GM23338 (cell line): Measurements from ENCODE around the gene NUP214. TPM values are rescaled to one million over a fixed set of nuclear protein-coding genes. Genes with fewer than 3 reads are reported as not detected.

ENCODE experiments used
- ATAC-seq: fragments of 200-7000 bp; cut with Tn5 transposase; 3 replicates; pipeline ENCODE4 v1.9.1; 2020
- DNase-seq: peaks from one replicate; pipeline ENCODE4 v3.0.0-alpha.2; 2015; ENCODE audit warnings: low spot score
- H2AFZ ChIP-seq: fragments of 200-600 bp; sonication (generic); 2 replicates; pipeline ENCODE4 v1.8.0; 2016; ENCODE audit warnings: antibody characterized with exemption, mild to moderate bottlenecking, moderate library complexity
- H3F3A ChIP-seq: fragments of 200-600 bp; sonication (generic); replicated peaks from 2 replicates; pipeline ENCODE4 v1.8.0; 2017; ENCODE audit warnings: antibody characterized with exemption, mixed run types, low read depth
- H3K27ac ChIP-seq: fragments of 200-600 bp; sonication (generic); 2 replicates; pipeline ENCODE4 v1.6.1; 2016; ENCODE audit warnings: low read depth
- H3K27me3 ChIP-seq: fragments of 200-600 bp; sonication (generic); 2 replicates; pipeline ENCODE4 v1.8.0; 2016; ENCODE audit warnings: mild to moderate bottlenecking, mixed run types, moderate library complexity; ENCODE audit not compliant: insufficient read depth
- H3K36me3 ChIP-seq: fragments of 200-600 bp; sonication (generic); 2 replicates; pipeline ENCODE4 v1.8.0; 2016; ENCODE audit warnings: mild to moderate bottlenecking; ENCODE audit not compliant: insufficient read depth
- H3K4me1 ChIP-seq: fragments of 200-600 bp; sonication (generic); 2 replicates; pipeline ENCODE4 v1.8.0; 2016; ENCODE audit warnings: mild to moderate bottlenecking, moderate library complexity; ENCODE audit not compliant: insufficient read depth
- H3K4me2 ChIP-seq: fragments of 200-600 bp; sonication (generic); 2 replicates; pipeline ENCODE4 v1.7.1; 2017; ENCODE audit warnings: mixed run types
- H3K4me3 ChIP-seq: fragments of 200-600 bp; sonication (generic); 2 replicates; pipeline ENCODE4 v1.6.1; 2016; ENCODE audit warnings: mixed run types
- H3K79me2 ChIP-seq: fragments of 200-600 bp; sonication (generic); replicated peaks from 2 replicates; pipeline ENCODE4 v1.8.0; 2017; ENCODE audit warnings: mild to moderate bottlenecking; ENCODE audit not compliant: insufficient read depth
- H3K9me2 ChIP-seq: fragments of 200-600 bp; sonication (generic); 2 replicates; pipeline ENCODE4 v1.8.0; 2017; ENCODE audit not compliant: insufficient read depth
- H4K20me1 ChIP-seq: fragments of 200-600 bp; sonication (generic); replicated peaks from 2 replicates; pipeline ENCODE4 v1.8.0; 2017; ENCODE audit warnings: mild to moderate bottlenecking; ENCODE audit not compliant: insufficient read depth
- H3K27ac Mint-ChIP-seq: 2 replicates; pipeline ENCODE4 v1.8.0; 2020; ENCODE audit warnings: inconsistent platforms, mild to moderate bottlenecking, moderate library complexity, mixed read lengths
- H3K27me3 Mint-ChIP-seq: 3 replicates; pipeline ENCODE4 v1.8.0; 2022; ENCODE audit warnings: low read depth, mild to moderate bottlenecking, moderate library complexity, mixed read lengths, inconsistent platforms; ENCODE audit not compliant: insufficient read depth, poor library complexity
- H3K36me3 Mint-ChIP-seq: 3 replicates; pipeline ENCODE4 v1.8.0; 2021; ENCODE audit warnings: low read depth, mild to moderate bottlenecking, inconsistent platforms, moderate library complexity, mixed read lengths
- H3K4me1 Mint-ChIP-seq: 3 replicates; pipeline ENCODE4 v1.8.0; 2020; ENCODE audit warnings: mild to moderate bottlenecking, inconsistent platforms, mixed read lengths
- H3K4me3 Mint-ChIP-seq: 3 replicates; pipeline ENCODE4 v1.8.0; 2021; ENCODE audit warnings: moderate library complexity, mild to moderate bottlenecking, inconsistent platforms, mixed read lengths
- H3K9me3 Mint-ChIP-seq: 3 replicates; pipeline ENCODE4 v1.8.0; 2020; ENCODE audit warnings: moderate library complexity, mild to moderate bottlenecking, inconsistent platforms, mixed read lengths
- CREB1 ChIP-seq: fragments of 250-450 bp; sonication (Bioruptor Pico); IDR thresholded peaks from 2 replicates; pipeline ENCODE4 v1.5.0; 2020; ENCODE audit warnings: low read depth, mild to moderate bottlenecking, moderate library complexity
- ETS1 ChIP-seq: IDR thresholded peaks from 2 replicates; pipeline ENCODE4 v1.6.1; 2016; ENCODE audit warnings: antibody characterized with exemption
- EZH2 ChIP-seq: fragments of 200-600 bp; sonication (generic); IDR thresholded peaks from one replicate; pipeline ENCODE4 v1.8.0; 2017; ENCODE audit warnings: antibody characterized with exemption, mild to moderate bottlenecking, low read depth; ENCODE audit not compliant: unreplicated experiment
- EZH2phosphoT487 ChIP-seq: fragments of 200-600 bp; sonication (generic); IDR thresholded peaks from one replicate; pipeline ENCODE4 v1.8.1; 2018; ENCODE audit warnings: antibody characterized with exemption; ENCODE audit not compliant: unreplicated experiment
- JUNB ChIP-seq: IDR thresholded peaks from one replicate; pipeline ENCODE4 v1.6.1; 2016; ENCODE audit warnings: antibody characterized with exemption; ENCODE audit not compliant: unreplicated experiment
- NANOG ChIP-seq: IDR thresholded peaks from 2 replicates; pipeline ENCODE4 v1.6.1; 2016; ENCODE audit warnings: antibody characterized with exemption, borderline replicate concordance
- POLR2AphosphoS5 ChIP-seq: IDR thresholded peaks from 2 replicates; pipeline ENCODE4 v1.6.1; 2016; ENCODE audit warnings: antibody characterized with exemption, low read depth
- ZNF114 ChIP-seq: fragments of 250-450 bp; sonication (Bioruptor Pico); IDR thresholded peaks from 2 replicates; pipeline ENCODE4 v1.5.0; 2020; ENCODE audit warnings: mild to moderate bottlenecking, moderate library complexity
- ZNF331 ChIP-seq: fragments of 250-450 bp; sonication (Bioruptor Pico); IDR thresholded peaks from 2 replicates; pipeline ENCODE4 v1.5.0; 2020; ENCODE audit warnings: low read depth, mild to moderate bottlenecking, moderate library complexity
- polyA plus RNA-seq: library from polyadenylated mRNA; unstranded; fragments of >200 nt; fragmentation: Nextera tagmentation; extraction: Ambion mirVana; gene quantifications from 2 replicates; pipeline ENCODE4 v1.2.1, GENCODE V29; 2016
- total RNA-seq: library from RNA; depleted of rRNA; stranded (reverse); fragments of >200 nt; shearing (Covaris generic); gene quantifications from 2 replicates; pipeline ENCODE4 v1.2.3, GENCODE V29; 2014
- TF ChIP-seq, protein P1 (sequence below): IDR thresholded peaks from one replicate; pipeline ENCODE4 v1.6.1; 2018; ENCODE audit warnings: antibody characterized with exemption; ENCODE audit not compliant: unreplicated experiment
- TF ChIP-seq, protein P2 (sequence below), 2 experiments: fragments of 200-600 bp in 1 of 2; sonication (generic) in 1 of 2; conservative IDR thresholded peaks; 2 replicates each; pipeline versions ENCODE4 v1.5.1 to v1.6.1; 2016 to 2017; ENCODE audit warnings: antibody characterized with exemption in 2 of 2, low read depth in 2 of 2, mild to moderate bottlenecking in 2 of 2, moderate library complexity in 1 of 2

Gene NUP214
- total and polyA plus RNA-seq, 2 experiments from 2014 or later: 36.0 to 57.0 TPM

- TF ChIP-seq POLR2AphosphoS5 (no peak), EZH2 (no peak), EZH2phosphoT487 (no peak), ZNF331 (CRISPR knock-in tag) (no peak), NANOG (no peak), ETS1 (no peak), JUNB (no peak), CREB1 (CRISPR knock-in tag) (no peak)
- TF ChIP-seq, protein P1, sequence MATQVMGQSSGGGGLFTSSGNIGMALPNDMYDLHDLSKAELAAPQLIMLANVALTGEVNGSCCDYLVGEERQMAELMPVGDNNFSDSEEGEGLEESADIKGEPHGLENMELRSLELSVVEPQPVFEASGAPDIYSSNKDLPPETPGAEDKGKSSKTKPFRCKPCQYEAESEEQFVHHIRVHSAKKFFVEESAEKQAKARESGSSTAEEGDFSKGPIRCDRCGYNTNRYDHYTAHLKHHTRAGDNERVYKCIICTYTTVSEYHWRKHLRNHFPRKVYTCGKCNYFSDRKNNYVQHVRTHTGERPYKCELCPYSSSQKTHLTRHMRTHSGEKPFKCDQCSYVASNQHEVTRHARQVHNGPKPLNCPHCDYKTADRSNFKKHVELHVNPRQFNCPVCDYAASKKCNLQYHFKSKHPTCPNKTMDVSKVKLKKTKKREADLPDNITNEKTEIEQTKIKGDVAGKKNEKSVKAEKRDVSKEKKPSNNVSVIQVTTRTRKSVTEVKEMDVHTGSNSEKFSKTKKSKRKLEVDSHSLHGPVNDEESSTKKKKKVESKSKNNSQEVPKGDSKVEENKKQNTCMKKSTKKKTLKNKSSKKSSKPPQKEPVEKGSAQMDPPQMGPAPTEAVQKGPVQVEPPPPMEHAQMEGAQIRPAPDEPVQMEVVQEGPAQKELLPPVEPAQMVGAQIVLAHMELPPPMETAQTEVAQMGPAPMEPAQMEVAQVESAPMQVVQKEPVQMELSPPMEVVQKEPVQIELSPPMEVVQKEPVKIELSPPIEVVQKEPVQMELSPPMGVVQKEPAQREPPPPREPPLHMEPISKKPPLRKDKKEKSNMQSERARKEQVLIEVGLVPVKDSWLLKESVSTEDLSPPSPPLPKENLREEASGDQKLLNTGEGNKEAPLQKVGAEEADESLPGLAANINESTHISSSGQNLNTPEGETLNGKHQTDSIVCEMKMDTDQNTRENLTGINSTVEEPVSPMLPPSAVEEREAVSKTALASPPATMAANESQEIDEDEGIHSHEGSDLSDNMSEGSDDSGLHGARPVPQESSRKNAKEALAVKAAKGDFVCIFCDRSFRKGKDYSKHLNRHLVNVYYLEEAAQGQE: no peak
- TF ChIP-seq, protein P2, sequence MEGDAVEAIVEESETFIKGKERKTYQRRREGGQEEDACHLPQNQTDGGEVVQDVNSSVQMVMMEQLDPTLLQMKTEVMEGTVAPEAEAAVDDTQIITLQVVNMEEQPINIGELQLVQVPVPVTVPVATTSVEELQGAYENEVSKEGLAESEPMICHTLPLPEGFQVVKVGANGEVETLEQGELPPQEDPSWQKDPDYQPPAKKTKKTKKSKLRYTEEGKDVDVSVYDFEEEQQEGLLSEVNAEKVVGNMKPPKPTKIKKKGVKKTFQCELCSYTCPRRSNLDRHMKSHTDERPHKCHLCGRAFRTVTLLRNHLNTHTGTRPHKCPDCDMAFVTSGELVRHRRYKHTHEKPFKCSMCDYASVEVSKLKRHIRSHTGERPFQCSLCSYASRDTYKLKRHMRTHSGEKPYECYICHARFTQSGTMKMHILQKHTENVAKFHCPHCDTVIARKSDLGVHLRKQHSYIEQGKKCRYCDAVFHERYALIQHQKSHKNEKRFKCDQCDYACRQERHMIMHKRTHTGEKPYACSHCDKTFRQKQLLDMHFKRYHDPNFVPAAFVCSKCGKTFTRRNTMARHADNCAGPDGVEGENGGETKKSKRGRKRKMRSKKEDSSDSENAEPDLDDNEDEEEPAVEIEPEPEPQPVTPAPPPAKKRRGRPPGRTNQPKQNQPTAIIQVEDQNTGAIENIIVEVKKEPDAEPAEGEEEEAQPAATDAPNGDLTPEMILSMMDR (conservative IDR thresholded peaks at IDR 0.05; ENCODE audit: low read depth in 2 of 2): no peak
Observed at GRCh38 chr9:131258698-131259431, 133.5 kb downstream of the NUP214 start (continued).

- Histone ChIP-seq H3K4me1 (no peaks in the 10 kb centered on the region), H3K79me2 (no peaks in the 10 kb centered on the region), H3K4me2 (no peak overlapping the region), H3K36me3 (no peaks in the 10 kb centered on the region), H4K20me1 (no peaks in the 10 kb centered on the region), H3K9me2 (no peaks in the 10 kb centered on the region), H3K27me3 (no peaks in the 10 kb centered on the region), H3F3A (0 out of 2 replicates have a peak, but pooled peaks cover 4% of the 10 kb centered on the region), H3K4me3 (no peak overlapping the region), H2AFZ (no peak overlapping the region), H3K27ac (no peak overlapping the region)
- no peak overlapping the region for H3K4me3 Mint-ChIP-seq
- H3K9me3 Mint-ChIP-seq: no peaks in the 10 kb centered on the region
- peaks cover 16% of the 10 kb centered on the region for H3K27me3 Mint-ChIP-seq
- H3K4me1 Mint-ChIP-seq: peaks cover 28% of the 10 kb centered on the region
- no peak; the same call in 2 of the 3 replicates for ATAC-seq
- DNase-seq: peak; percentile 2
- no peaks in the 10 kb centered on the region; the same call in 2 of the 3 replicates for H3K36me3 Mint-ChIP-seq
- H3K27ac Mint-ChIP-seq: no peak overlapping the region
- no peak for TF ChIP-seq ETS1
- TF ChIP-seq ZNF114: no peak
- TF ChIP-seq POLR2AphosphoS5: no peak
- no peak for TF ChIP-seq JUNB
Observed at GRCh38 chr9:131259432-131259898, 134.1 kb downstream of the NUP214 start.
